Ureter (tissue), 1 donor: ENCODE results near the gene SYK. TPM values are rescaled to one million over a fixed set of nuclear protein-coding genes. Genes with fewer than 3 reads are reported as not detected.
"Not testable (repeated sequence)": the region's sequence is repeated elsewhere in the genome, so short reads cannot be mapped to it uniquely, and the experiment has no call there.

ENCODE experiments used
- DNase-seq: peaks from one replicate; pipeline ENCODE4 v3.0.0-alpha.2; 2020; ENCODE audit warnings: low spot score
- total RNA-seq: library from RNA; stranded (reverse); gene quantifications from one replicate; pipeline ENCODE4 v1.2.4, GENCODE V29; 2023
- donor health status: DM: yes; HTN: yes; CAD: no.

Gene SYK
- total RNA-seq, 1 donor from 2014 or later: 52.9 TPM

DNA sequence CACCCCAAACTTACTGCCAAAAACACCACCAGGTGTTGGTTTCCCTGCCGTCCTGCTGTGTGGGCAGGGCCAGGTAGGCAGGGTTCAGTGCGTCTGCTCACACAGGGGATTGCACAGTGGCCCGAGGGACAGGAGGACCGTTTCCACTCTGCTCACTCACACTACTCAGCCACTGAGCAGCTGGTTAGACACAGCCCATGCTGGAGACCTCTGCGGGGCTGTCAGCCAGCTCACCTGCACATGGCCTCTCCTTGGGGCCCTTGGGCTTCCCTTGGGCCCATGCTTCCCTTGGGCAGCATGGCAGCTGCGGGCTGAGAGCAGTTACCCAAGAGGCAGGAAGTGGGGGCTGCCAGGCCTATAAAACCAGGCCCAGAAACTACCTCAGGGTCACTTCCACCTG lies 79.0 kb downstream of the SYK start:
- DNase-seq: peak; percentile 26

DNA sequence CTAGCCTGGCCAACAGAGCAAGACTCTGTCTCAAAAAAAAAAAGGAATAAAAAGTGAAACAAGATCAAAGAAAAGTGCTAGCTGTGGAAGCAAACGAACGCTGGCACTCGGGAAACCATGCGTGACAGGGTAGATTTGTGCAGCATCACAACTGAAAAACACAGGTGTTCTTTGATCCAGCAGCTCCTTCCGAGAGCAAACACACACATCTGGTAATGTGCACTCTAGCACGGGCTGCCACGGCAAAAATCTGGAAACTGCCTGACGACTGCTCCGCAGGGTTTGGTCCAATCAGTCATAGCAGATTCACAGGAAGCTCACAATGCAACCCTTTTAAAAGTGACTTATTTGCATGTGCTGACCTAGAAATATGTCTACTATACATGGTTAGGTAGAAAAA lies 80.0 kb downstream of the SYK start:
- peak; percentile 39 for DNase-seq

DNA sequence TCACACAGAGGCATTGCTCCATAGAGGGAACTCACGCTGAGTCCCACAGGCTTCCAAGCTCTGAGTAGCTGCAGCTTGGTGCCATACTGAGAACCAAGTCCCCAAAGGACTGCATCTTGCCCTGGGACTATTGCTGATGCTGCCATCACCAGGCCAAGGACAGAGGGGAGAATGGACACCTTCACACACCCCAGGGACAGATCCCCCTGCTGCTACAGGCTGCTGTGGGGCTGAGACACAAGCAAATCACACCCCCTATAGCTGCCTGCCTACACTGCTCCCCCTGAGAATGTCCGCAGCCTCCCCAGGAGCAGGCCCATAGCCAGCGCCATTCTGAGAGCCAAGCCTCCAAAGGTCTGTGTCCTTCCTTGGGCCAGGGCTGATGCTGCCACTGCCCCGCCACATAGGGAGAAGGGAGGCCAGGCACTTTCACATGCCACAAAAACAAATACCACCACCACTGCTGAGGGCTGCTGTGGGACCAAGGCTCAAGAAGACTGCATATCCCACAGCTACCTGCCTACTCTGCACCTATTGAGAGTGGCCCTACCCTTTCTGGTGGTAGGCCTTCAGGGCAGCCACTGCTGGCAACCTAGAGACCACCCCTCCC lies 81.5 kb downstream of the SYK start:
- DNase-seq: peak; percentile 29

DNA sequence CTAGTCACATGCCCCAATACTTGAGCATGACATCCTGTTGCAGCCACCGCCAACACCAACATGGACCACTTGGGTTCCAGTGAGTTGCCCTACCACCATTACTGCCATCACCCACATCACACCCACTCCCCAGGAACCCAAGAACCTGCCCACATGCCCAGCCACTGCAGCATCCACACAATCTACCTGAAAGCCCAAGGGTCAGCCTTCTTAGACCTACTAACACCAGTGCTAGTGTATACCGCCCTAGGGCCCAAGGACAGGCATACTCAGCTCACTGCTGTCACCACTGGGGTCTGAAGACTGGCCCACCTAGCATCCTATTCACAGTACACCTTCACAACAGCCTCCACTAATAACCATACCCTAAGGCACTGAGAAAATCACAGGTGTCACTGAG lies 82.0 kb downstream of the SYK start:
- DNase-seq: peak; percentile 28

DNA sequence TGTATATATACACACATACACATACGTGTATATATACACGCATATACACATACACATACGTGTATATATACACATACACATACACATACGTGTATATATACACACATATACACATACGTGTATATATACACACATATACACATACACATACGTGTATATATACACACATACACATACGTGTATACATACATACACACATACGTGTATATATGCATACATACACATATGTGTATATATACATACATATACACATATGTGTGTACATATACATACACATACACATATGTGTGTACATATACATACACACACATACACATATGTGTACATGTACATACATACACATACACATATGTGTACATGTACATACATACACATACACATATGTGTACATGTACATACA lies 82.6 kb downstream of the SYK start:
- no peak for DNase-seq

DNA sequence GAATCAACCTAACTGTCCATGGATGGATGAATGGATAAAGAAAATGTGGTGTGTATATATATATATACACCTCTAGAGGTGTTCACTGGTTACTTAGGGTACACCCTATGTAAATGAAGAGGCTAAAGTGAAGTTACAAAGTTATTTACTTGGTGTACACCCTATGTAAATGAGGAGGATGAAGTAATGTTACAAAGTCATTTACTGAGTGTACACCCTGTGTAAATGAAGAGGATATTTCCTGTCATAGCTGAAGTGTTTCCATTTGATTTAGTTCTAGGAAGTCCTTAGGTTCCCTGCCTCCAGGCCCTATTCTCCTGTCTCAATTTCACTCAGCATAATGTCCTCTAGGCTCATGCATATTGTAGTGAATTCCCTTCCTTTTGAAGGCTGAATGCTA lies 85.2 kb downstream of the SYK start:
- not testable (repeated sequence) for DNase-seq

DNA sequence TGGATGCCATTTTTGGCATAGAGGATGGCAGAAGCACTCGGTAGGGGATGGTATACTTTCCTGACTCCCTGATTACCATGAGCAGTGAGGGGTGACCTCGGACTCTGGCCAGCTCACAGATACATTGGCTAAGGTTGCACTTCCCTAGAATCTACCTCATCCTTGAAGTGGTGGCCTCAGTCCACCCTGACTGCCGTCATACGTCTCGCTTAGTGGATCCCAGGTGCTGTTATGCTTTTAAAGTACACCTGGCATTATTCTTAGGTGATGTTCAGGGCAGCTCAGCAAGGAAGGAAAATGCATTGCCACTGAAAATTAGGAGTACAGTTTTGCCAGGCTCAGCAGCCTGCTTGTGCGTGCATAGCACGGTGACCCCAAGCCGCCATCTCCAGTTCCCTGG lies 87.3 kb downstream of the SYK start:
- no peak for DNase-seq

DNA sequence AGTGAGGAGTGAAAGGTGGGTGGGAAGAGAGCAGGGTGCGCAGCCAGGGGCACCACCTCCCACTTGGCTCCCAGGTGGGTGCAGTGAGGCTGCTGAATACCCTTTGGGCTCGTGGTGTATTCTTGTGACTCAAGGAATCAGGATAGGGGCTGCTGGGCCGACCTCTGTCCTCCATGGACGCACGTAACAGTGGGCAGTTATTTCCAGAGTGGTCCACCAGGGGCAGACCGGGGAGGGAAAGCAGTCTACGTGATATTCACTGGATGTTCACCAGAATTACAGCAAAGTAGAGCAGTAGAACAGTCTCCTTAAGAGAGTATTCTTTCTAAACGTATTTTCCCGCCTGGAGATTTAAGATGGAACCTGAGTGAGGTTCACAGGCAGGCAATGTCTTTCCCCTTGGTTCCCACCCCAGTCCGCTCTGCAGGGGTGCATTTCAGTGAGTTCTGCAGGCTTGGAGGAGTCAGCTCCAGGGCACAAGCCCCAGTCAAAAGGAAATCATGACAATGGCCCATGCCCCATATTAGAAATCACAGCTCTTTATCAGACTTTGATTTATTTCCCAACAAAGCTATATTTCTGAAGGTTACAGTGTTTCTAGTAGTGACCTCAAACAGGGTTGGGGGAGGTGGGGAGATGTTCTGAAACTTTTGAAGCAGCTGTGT lies 88.7 kb downstream of the SYK start:
- no peak for DNase-seq

DNA sequence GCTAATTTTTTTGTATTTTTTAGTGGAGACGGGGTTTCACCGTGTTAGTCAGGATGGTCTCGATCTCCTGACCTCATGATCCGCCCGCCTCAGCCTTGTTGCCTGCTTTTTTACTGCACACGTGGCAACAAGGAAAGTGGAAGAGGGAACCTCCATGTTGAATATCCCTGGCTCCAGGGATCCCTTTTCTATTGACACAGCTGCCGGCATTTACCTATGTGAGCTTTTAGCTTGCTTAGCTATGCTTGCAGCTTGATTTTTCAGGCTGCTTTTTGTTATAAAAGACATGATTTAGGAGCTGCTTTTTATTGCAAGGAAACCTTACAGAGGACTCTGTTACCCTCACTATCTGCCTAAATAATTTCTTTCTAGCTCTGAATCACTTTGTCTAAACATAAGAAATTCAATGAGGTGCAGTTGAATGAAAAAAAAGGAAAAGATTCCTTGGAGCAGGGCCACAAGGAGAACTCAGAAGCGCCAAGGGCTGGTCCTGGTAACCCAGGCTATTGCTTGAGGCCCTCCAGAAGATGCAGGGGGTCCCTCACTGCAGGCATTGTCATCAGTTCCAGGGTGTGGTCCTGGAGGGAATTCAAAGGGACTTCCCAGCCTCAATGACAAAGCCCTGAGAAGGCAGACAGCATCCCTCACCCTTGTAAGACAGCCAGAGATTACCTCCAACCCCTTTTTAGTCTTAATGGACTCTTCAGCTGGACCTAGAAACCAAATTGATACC lies 89.9 kb downstream of the SYK start:
- no peak for DNase-seq

DNA sequence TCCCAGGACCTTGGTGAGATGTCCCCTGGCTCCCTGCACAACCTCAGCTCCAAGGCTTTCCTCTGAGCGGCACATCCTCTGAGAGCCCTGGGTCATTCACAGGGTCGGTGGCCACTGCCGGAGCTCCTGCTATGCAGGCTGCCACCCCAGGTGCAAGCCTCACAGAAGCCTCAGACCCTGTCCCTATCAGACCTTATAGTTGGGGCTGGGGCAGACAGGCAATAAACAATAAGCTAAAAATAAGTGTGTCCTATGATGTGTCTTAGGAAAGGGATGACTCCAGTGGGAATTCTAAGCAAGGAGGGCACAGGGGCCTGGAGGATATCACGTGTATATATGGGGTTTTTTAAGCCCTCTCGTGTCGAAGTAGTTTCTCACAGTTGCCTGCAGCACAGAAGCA lies 91.3 kb downstream of the SYK start:
- DNase-seq: no peak

DNA sequence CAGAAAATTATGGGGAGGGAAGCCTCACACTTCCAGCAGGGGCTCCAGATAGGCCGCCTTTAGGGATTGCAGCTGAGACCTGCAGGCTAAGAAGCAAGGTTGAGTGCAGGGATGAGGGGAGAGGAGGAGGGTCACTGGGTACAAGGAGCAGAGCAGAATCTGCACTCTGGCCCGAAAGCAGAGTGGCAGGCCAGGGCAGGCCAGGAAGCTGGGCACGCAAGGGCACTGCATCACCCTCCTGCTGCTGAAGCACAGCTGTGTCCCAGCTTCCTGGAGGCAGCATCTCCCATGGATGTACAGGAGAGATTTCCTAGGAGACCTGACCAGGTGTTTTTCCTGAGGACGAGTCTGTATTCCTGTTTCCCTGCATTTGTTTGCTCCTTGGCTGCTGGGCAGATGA lies 92.1 kb downstream of the SYK start:
- no peak for DNase-seq

DNA sequence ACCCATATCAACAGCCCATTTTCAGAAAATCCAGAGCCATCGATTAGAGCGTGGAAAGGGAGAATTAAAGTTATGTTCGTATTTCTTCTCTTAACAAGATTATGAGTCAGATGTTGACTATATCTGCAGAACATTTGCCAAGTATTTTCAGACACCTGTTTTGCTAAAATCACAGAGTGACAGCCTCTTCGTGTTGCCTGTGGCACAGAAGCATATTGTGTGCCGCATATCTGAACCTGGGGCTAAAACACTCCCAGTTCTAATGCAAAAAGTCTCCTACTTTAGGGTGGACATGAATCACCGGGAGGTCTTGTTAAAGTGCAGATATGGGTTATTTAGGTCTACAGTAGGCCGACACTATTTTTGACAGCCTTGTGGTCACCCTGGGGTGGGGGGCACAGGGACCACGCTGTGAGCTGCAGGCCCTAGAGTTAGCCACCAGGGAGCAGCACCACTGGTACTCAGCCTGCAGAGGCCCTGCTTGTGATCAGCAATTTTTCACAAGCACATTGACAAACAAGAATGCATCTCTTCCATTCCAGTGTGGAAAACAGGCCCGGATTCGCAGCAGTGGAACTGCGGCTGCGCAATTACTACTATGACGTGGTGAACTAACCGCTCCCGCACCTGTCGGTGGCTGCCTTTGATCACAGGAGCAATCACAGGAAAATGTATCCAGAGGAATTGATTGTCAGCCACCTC lies 93.5 kb downstream of the SYK start:
- no peak for DNase-seq

DNA sequence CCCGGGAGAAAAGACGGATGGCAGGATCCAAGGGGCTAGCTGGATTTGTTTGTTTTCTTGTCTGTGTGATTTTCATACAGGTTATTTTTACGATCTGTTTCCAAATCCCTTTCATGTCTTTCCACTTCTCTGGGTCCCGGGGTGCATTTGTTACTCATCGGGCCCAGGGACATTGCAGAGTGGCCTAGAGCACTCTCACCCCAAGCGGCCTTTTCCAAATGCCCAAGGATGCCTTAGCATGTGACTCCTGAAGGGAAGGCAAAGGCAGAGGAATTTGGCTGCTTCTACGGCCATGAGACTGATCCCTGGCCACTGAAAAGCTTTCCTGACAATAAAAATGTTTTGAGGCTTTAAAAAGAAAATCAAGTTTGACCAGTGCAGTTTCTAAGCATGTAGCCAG lies 94.2 kb downstream of the SYK start:
- DNase-seq: no peak

DNA sequence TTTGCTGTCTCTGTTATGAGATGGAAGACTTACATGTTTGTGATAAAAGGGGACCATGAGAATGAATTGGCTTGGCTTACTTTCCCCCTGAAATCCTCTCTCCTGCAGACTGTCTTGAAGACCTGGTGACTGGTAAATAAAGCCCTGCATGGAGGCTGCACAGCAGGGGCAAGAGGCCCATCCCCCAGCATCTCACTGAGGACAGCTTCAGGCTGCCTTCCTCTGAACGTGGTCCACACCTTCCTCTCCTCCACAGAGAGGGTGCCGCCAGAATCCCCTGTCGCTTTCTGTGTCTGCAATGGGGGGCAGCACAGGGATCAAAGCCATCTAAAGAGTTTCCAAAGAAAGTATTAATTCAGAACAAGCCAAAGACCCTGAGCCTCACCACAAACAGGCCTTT lies 94.6 kb downstream of the SYK start:
- no peak for DNase-seq

DNA sequence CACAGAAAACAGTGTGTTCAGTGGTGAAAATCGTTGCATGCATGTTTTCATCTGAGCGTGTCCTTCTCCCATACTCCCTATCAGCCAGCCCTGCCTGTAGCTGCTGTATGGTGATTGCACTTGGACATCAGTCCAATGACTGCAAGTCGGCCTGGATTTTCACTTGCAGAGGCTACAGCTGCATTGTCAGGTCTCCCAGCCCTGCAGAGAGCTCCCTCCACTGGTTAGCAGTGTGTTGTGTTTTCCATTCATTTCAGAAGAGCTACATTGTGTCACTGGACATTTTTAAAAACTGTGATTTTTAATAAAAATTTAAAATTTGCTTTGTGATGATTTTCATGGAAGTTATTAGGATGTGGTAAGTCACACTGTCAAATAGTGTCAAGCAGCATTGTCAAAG lies 96.6 kb downstream of the SYK start:
- no peak for DNase-seq

DNA sequence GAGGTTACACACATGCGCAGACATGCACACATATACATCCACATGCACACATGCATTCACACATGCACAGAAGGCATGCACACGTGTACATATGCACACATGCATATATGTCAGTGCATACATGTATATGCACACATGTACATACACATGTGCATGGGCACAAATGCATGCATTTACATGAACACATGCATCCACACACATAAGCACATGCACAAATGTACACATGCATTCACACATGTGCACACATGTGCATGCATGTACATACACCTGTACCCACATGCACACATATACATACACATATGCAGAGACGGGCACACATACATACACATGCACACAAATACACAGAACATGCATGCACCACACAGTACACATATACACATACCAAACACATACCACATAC lies 97.7 kb downstream of the SYK start:
- DNase-seq: no peak

DNA sequence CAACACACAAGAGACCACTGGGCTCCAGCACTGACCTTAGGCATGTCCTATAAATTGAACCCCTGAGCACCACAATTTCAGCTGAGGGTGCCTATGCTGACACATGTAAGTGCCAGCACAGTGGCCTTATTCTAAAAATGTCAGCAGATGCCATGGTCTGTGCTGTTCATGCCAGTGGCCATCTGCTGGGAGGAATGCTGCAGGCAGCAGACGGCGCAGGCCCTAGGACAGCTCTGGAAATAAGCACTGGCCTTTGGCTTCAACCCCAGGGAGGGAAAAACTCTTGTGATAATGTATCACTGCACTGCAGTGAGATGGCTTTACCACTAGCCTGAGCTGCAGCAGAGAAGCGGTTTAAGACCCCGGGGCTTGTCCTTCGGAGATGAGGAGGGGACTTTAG lies 98.5 kb downstream of the SYK start:
- DNase-seq: no peak

DNA sequence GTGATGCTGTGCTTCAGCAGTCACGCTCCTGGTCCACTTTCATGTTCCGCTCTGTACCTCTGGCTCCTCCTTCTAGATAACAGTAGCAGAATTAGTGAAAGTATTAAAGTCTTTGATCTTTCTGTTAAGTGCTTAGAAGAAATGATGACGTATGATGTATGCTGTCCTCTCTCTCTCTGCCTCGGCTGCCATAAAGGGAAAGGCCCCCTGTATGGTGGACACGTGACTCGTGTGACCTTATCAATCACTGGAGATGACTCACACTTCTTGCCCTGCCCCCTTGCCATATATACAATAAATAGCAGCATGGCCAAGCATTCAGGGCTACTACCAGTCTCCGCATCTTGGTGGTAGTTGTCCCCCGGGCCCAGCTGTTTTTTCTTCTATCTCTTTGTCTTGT lies 100.3 kb downstream of the SYK start:
- no peak for DNase-seq

DNA sequence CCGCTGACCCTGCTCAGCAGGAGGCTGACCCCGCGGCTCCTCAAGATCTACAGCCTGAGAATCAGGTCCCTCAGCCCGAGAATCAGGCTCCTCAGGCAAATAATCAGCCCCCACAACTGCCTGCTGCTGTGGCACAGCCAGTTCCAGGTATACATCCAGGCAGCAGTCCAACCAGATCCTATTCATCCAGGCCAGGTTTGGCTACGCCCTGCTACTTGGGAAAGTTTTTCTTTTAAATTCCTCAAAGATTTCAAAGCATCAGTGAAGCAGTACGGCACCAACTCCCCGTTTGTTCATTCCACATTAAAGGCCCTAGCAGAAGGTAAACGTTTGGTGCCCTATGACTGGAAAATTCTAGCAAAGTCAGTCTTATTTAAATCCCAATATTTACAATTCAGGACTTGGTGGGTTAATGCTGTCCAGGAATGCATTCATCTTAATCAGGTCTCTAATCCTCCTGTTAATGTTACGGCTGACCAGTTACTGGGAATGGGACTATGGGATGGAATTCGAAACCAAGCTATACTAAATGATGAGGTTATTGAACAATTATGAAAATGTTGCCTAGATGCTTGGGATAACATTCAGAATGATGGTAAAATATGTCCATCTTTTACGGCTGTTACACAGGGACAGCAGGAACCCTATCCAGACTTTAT lies 102.3 kb downstream of the SYK start:
- DNase-seq: peak; percentile 14

DNA sequence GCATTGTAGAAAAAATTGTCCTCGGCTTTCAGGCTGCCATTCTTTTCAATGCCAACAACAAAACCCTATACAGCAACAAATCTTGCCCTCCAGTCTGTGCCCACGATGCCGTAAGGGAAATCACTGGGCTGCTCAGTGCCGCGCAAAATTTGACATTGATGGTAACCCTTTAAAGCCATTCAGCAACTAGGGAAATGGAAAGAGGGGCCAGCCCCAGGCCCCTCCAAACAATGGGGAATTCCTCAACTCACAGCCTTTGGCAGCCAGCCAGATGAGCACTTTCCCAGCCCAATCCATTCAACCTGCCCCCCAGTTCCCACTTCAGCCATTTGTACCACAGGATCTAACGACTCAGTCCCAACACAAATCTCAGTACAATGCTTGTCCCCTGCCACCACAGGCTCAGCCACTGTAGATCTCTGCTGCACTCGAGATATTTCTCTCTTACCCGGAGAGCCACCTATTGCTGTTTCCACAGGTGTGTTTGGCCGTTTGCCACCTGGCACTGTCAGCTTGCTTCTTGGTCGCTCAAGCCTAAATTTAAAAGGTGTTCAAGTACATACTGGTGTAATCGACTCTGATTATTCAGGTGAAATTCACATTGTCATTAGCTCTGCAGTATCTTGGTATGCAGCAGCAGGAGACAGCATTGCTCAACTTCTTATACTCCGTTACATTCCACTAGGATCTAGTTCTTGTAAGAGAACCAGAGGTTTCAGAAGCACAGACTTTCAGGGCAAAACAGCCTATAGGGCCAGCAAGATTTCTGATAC lies 103.3 kb downstream of the SYK start:
- DNase-seq: peak; percentile 45

DNA sequence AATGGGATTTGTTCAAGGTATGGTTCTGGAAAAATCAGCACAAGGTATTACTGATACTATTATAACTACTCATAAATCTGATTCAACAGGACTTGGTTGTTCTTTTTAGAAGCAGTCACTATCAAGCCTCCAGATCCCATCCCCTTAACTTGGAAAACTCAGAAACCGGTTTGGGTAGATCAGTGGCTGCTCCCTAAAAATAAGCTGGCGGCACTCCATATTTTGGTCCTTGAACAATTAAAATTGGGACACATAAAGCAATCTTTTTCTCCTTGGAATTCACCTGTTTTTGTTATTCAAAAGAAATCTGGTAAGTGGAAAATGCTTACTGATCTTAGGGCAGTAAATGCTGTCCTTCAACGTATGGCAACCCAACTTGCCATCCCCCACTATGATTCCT lies 104.2 kb downstream of the SYK start:
- DNase-seq: no peak
